SK-N-SH treated with all-trans-retinoic acid at 6 μM for 48 hours (cell line): ENCODE data around the gene SLCO1A2.

Experiments used
- ISL1 ChIP-seq: fragments of 250-450 bp; sonication (Bioruptor Pico); IDR thresholded peaks from 2 replicates; pipeline ENCODE4 v2.1.2; 2022; ENCODE audit warnings: mild to moderate bottlenecking, moderate library complexity
- RARB ChIP-seq: fragments of 250-450 bp; sonication (Bioruptor Pico); IDR thresholded peaks from 2 replicates; pipeline ENCODE4 v1.8.0; 2021; ENCODE audit warnings: mild to moderate bottlenecking, moderate library complexity
- ZC3H10 ChIP-seq: fragments of 250-450 bp; sonication (Bioruptor Pico); IDR thresholded peaks from 2 replicates; pipeline ENCODE4 v1.5.1; 2021; ENCODE audit warnings: mild to moderate bottlenecking, moderate library complexity
- ZFP30 ChIP-seq: fragments of 450-650 bp; formaldehyde crosslinking; IDR thresholded peaks from 2 replicates; pipeline ENCODE4 v1.5.0; 2022; ENCODE audit warnings: mild to moderate bottlenecking, moderate library complexity
- TF ChIP-seq, protein P1 (sequence below): fragments of 250-450 bp; sonication (Bioruptor Pico); IDR thresholded peaks from 2 replicates; pipeline ENCODE4 v1.8.0; 2021; ENCODE audit warnings: low read depth, mild to moderate bottlenecking, moderate library complexity, borderline replicate concordance

DNA sequence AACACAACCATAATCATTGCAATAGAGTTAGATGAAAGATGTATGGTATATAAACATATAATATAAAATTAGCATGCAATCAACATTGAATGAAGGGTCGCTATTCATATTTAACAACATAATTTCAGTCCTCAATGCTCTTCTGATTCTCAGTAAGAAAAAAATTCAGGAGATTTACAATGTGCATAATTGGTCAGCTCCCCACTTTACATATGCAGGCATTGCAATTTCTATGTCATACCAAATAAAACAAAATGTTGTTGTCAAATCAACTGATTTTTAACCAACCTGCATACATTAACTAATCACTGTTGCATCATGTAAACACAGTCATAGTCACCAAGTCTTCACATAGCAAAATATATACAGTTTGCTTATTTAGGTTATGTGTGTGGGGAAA is 5.2 kb upstream of the SLCO1A2 start:
- TF ChIP-seq, protein P1, sequence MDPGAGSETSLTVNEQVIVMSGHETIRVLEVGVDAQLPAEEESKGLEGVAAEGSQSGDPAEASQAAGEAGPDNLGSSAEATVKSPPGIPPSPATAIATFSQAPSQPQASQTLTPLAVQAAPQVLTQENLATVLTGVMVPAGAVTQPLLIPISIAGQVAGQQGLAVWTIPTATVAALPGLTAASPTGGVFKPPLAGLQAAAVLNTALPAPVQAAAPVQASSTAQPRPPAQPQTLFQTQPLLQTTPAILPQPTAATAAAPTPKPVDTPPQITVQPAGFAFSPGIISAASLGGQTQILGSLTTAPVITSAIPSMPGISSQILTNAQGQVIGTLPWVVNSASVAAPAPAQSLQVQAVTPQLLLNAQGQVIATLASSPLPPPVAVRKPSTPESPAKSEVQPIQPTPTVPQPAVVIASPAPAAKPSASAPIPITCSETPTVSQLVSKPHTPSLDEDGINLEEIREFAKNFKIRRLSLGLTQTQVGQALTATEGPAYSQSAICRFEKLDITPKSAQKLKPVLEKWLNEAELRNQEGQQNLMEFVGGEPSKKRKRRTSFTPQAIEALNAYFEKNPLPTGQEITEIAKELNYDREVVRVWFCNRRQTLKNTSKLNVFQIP (CRISPR knock-in tag) = no peak
- no peak for TF ChIP-seq RARB (CRISPR knock-in tag)
- TF ChIP-seq ZFP30 (CRISPR knock-in tag) = no peak
- no peak for TF ChIP-seq ZC3H10 (CRISPR knock-in tag)
- TF ChIP-seq ISL1 (CRISPR knock-in tag) = no peak
